MM.1S (cell line): ENCODE measurements around the gene TAOK2.

Source experiments
- DNase-seq: peaks from one replicate; pipeline ENCODE4 v3.0.0-alpha.2; 2015
- H2AFZ ChIP-seq: fragments of 300-600 bp; sonication (generic); 2 replicates; pipeline ENCODE4 v1.6.0; 2016; ENCODE audit warnings: antibody characterized with exemption, low read length
- H3F3A ChIP-seq: fragments of 300-600 bp; sonication (generic); 2 replicates; pipeline ENCODE4 v1.6.1; 2016; ENCODE audit warnings: mild to moderate bottlenecking, antibody characterized with exemption, low read length, moderate library complexity, mixed read lengths; ENCODE audit not compliant: insufficient read depth
- H3K27ac ChIP-seq: fragments of 300-600 bp; sonication (generic); 2 replicates; pipeline ENCODE4 v1.5.1; 2016; ENCODE audit warnings: mild to moderate bottlenecking, low read length
- H3K27me3 ChIP-seq: fragments of 300-600 bp; sonication (generic); replicated peaks from 2 replicates; pipeline ENCODE4 v1.6.0; 2016; ENCODE audit warnings: low read length; ENCODE audit not compliant: insufficient read depth
- H3K36me3 ChIP-seq: fragments of 300-600 bp; sonication (generic); replicated peaks from 2 replicates; pipeline ENCODE4 v1.6.1; 2016; ENCODE audit warnings: mild to moderate bottlenecking, low read length, mixed read lengths; ENCODE audit not compliant: insufficient read depth
- H3K4me1 ChIP-seq: fragments of 300-600 bp; sonication (generic); 2 replicates; pipeline ENCODE4 v1.6.1; 2016; ENCODE audit warnings: low read length, mixed read lengths
- H3K4me2 ChIP-seq: fragments of 300-600 bp; sonication (generic); 2 replicates; pipeline ENCODE4 v1.6.0; 2016; ENCODE audit warnings: low read depth, low read length
- H3K4me3 ChIP-seq: fragments of 300-600 bp; sonication (generic); 2 replicates; pipeline ENCODE4 v1.5.1; 2016; ENCODE audit warnings: low read length, mixed read lengths
- H3K79me2 ChIP-seq: fragments of 300-600 bp; sonication (generic); 2 replicates; pipeline ENCODE4 v1.6.1; 2016; ENCODE audit warnings: mixed run types, low read length, mixed read lengths
- H3K9ac ChIP-seq: fragments of 300-600 bp; sonication (generic); 2 replicates; pipeline ENCODE4 v1.6.1; 2016; ENCODE audit warnings: low read length, mixed read lengths
- H3K9me2 ChIP-seq: fragments of 300-600 bp; sonication (generic); replicated peaks from 2 replicates; pipeline ENCODE4 v1.6.1; 2016; ENCODE audit warnings: mild to moderate bottlenecking, low read length, mixed read lengths; ENCODE audit not compliant: insufficient read depth
- H3K9me3 ChIP-seq: fragments of 300-600 bp; sonication (generic); replicated peaks from 2 replicates; pipeline ENCODE4 v1.6.1; 2016; ENCODE audit warnings: mild to moderate bottlenecking, low read length, mixed read lengths; ENCODE audit not compliant: insufficient read depth
- H4K20me1 ChIP-seq: fragments of 300-600 bp; sonication (generic); 2 replicates; pipeline ENCODE4 v1.6.1; 2016; ENCODE audit warnings: mild to moderate bottlenecking, low read length, moderate library complexity, mixed read lengths; ENCODE audit not compliant: insufficient read depth
- EZH2 ChIP-seq: fragments of 300-600 bp; sonication (generic); optimal IDR thresholded peaks from 2 replicates; pipeline ENCODE3; 2017; ENCODE audit warnings: low read depth, mild to moderate bottlenecking, antibody characterized with exemption, low read length, mixed read lengths
- EZH2phosphoT487 ChIP-seq: fragments of 300-600 bp; sonication (generic); IDR thresholded peaks from 2 replicates; pipeline ENCODE4 v1.6.1; 2018; ENCODE audit warnings: antibody characterized with exemption, low read length
- TF ChIP-seq, protein P1 (sequence below): fragments of 300-600 bp; sonication (generic); IDR thresholded peaks from 2 replicates; pipeline ENCODE4 v1.5.1; 2016; ENCODE audit warnings: antibody characterized with exemption, low read length, mixed read lengths

The TAOK2 gene

DNA sequence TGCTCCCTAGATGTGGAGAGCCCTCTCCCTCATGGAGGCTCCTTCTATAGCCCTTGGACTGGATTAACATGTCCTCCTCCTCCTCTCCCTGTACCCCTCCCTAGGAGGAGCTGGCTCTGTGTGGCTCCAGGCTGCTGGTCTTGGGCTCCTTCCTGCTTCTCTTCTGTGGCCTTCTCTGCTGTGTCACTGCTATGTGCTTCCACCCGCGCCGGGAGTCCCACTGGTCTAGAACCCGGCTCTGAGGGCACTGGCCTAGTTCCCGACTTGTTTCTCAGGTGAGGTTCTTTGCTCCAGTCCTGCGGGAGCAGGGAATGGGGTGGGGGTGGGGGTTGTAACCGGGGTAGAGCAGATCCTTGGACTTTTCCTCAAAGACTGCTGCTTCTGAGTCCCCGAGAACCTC is 2.4 kb upstream of the TAOK2 start:
- Histone ChIP-seq H3K9ac (no peak overlapping the region), H3K9me2 (no peaks in the 10 kb centered on the region), H4K20me1 (no peaks in the 10 kb centered on the region), H3F3A (no peaks in the 10 kb centered on the region), H3K4me3 (no peak overlapping the region), H3K4me2 (no peak overlapping the region), H2AFZ (no peak overlapping the region), H3K36me3 (no peaks in the 10 kb centered on the region), H3K27ac (no peak overlapping the region), H3K9me3 (no peaks in the 10 kb centered on the region), H3K79me2 (peaks cover 26% of the 10 kb centered on the region), H3K27me3 (no peaks in the 10 kb centered on the region), H3K4me1 (peaks cover 19% of the 10 kb centered on the region)
- DNase-seq, result no peak
- TF ChIP-seq EZH2phosphoT487, result no peak
- TF ChIP-seq, protein P1, sequence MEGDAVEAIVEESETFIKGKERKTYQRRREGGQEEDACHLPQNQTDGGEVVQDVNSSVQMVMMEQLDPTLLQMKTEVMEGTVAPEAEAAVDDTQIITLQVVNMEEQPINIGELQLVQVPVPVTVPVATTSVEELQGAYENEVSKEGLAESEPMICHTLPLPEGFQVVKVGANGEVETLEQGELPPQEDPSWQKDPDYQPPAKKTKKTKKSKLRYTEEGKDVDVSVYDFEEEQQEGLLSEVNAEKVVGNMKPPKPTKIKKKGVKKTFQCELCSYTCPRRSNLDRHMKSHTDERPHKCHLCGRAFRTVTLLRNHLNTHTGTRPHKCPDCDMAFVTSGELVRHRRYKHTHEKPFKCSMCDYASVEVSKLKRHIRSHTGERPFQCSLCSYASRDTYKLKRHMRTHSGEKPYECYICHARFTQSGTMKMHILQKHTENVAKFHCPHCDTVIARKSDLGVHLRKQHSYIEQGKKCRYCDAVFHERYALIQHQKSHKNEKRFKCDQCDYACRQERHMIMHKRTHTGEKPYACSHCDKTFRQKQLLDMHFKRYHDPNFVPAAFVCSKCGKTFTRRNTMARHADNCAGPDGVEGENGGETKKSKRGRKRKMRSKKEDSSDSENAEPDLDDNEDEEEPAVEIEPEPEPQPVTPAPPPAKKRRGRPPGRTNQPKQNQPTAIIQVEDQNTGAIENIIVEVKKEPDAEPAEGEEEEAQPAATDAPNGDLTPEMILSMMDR, result no peak
- no peak for TF ChIP-seq EZH2

DNA sequence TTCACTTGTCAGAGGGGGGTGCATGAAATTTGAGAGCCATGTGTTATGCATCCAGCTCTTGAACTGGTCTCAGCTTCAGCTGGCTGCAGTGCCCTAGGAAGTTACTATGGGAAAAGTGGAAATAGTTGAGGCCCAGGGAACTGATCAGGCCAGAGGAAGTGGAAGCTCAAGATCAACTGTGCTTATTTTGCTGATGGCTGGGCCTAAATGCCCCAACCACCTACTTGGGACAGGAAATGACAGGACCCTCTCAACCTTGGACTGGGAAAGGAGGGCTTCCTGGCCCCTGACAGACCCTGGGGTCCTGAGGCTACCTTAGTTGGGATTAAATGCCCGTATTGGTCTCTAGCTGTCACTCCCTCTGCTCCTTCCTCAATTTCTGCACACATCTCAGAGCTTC is 1.2 kb upstream of the TAOK2 start:
- H3K9me3 ChIP-seq, result no peaks in the 10 kb centered on the region
- H3K9ac ChIP-seq, result no peak overlapping the region
- peaks cover 38% of the 10 kb centered on the region for H3K79me2 ChIP-seq
- no peak for TF ChIP-seq EZH2
- no peak for TF ChIP-seq EZH2phosphoT487
- TF ChIP-seq, protein P1, result no peak
- H3K4me1 ChIP-seq, result peaks cover 19% of the 10 kb centered on the region
- H3K4me3 ChIP-seq, result no peak overlapping the region
- no peak for DNase-seq
- H3K9me2 ChIP-seq, result no peaks in the 10 kb centered on the region
- H3K27me3 ChIP-seq, result no peaks in the 10 kb centered on the region
- no peak overlapping the region for H2AFZ ChIP-seq
- H4K20me1 ChIP-seq, result no peaks in the 10 kb centered on the region
- no peaks in the 10 kb centered on the region for H3F3A ChIP-seq
- no peak overlapping the region for H3K27ac ChIP-seq
- no peak overlapping the region for H3K4me2 ChIP-seq
- no peaks in the 10 kb centered on the region for H3K36me3 ChIP-seq

DNA sequence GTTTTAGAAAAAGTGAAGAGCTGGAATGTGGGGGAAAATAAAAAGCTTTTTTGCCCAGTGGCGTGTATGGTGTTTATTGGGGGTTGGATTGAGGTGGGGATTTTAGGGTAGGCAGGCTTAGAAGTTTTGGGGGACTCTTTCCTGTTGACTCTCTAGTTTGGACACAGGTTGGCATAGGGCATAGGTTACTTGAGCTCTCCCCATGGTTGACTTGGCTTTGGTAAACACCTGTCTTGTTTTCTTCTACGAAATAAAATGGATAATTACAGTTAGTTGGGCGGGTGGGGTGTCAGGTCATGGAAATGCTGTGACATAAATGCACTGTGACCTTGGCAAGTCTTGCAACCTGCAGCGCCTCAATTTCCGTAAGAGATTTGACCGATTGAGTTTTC is 680 bp upstream of the TAOK2 start:
- peak overlapping the region; percentile 76 for H2AFZ ChIP-seq
- H3K9me2 ChIP-seq, result no peaks in the 10 kb centered on the region
- H3K9me3 ChIP-seq, result no peaks in the 10 kb centered on the region
- H3K4me2 ChIP-seq, result peak overlapping the region; percentile 27; the same call in 1 of the 2 replicates
- H3F3A ChIP-seq, result no peaks in the 10 kb centered on the region
- no peaks in the 10 kb centered on the region for H3K36me3 ChIP-seq
- no peak overlapping the region for H3K9ac ChIP-seq
- peaks cover 19% of the 10 kb centered on the region for H3K4me1 ChIP-seq
- H3K4me3 ChIP-seq, result no peak overlapping the region
- no peaks in the 10 kb centered on the region for H4K20me1 ChIP-seq
- H3K27me3 ChIP-seq, result no peaks in the 10 kb centered on the region
- DNase-seq, result no peak
- TF ChIP-seq EZH2phosphoT487 (no peak), EZH2 (no peak)
- TF ChIP-seq, protein P1, result no peak
- H3K79me2 ChIP-seq, result peaks cover 43% of the 10 kb centered on the region
- no peak overlapping the region; the same call in 1 of the 2 replicates for H3K27ac ChIP-seq
